GM12872 (cell line): ENCODE data around the gene ULK4.

Experiments
- TF ChIP-seq, protein P1 (sequence below): IDR thresholded peaks from 3 replicates; pipeline ENCODE4 v1.5.1; 2011; ENCODE audit warnings: low read depth, mild to moderate bottlenecking, low read length, moderate library complexity; ENCODE audit not compliant: insufficient read depth

Gene ULK4

DNA sequence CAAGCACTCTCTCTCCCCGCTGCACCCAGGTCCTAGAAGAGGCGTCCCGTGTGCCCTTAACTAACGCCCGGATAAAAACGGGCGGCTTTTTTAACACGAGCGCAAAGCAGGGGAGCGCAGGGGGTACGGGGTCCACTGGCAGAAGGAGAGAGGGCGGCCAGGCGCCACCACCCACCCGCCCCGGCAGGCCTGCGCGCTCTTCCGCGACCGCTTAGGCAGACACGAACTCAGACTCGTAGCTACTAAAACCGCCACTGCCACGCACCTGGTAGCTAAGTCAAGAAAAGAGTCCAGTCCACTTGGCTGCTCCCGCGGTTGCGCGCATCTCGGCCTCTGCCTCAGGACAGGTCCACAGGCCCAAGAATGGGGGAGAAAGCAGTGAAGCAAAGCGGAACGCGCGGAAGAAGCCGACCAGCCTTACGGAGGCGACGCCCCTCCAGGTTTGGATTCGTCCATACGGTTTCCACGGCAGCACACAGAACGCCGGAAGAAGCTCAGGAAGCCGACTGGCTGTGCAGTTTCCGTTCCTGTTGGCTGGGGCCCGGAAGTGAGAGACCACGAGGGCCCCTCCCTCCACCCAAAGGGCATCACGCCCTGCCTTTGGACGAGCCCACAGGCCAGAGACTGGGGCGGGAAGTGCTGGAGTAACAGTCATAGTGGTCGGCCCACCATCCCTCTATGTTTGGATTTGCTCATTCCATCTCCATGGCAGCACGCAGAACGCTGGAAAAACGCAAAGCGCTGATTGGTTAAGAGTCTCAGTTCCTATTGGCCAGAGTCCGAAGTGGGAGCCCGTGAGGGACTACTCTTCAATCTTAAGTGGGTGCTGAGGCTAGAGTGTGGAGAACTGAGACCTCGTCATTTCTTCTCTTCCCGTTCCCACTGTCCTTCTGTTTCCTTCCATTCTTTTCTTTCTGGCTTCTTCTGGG is at the start of gene ULK4:
Gene ULK4 (minus strand): TSS at position 353 of the 929 bp plus-strand sequence. CDS start 7,344 bp downstream, outside the sequence.
- TF ChIP-seq, protein P1, sequence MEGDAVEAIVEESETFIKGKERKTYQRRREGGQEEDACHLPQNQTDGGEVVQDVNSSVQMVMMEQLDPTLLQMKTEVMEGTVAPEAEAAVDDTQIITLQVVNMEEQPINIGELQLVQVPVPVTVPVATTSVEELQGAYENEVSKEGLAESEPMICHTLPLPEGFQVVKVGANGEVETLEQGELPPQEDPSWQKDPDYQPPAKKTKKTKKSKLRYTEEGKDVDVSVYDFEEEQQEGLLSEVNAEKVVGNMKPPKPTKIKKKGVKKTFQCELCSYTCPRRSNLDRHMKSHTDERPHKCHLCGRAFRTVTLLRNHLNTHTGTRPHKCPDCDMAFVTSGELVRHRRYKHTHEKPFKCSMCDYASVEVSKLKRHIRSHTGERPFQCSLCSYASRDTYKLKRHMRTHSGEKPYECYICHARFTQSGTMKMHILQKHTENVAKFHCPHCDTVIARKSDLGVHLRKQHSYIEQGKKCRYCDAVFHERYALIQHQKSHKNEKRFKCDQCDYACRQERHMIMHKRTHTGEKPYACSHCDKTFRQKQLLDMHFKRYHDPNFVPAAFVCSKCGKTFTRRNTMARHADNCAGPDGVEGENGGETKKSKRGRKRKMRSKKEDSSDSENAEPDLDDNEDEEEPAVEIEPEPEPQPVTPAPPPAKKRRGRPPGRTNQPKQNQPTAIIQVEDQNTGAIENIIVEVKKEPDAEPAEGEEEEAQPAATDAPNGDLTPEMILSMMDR, result no peak

DNA sequence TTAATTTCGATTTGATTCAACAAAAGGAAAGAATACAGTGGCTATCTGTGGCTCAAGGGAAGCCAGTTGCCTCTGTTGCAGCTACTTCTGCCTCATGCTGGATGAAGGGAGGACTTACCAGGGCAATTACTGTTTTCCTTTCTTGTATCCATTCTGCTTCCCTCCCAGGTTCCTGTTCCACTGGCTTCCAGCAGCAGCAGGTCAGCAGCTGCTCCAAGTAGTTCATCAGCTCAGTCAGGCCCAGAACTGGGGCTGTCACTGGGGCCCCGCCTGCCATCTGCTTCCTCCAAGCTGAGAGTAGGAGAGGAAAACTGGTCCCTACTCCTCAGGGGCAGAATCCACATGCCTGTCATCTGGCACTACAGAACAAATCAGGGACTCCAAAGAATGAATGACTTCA is 48.6 kb upstream of the ULK4 start:
- TF ChIP-seq, protein P1, result no peak

DNA sequence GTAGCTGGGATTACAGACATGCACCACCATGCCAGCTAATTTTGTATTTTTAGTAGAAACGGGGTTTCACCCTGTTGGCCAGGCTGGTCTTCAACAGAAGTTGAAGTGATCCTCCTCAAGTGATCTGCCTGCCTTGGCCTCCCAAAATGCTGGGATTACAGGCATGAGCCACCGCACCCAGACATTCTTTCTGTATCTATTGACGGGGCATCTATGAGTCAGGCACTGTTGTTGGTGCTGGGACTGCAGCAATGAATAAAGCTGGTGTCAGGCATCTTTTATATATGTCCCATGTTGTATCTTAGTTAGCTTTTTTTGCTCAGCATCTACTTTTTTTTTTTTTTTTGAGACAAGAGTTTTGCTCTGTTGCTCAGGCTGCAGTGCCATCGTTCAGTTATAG is 47.6 kb upstream of the ULK4 start:
- TF ChIP-seq, protein P1, result no peak

DNA sequence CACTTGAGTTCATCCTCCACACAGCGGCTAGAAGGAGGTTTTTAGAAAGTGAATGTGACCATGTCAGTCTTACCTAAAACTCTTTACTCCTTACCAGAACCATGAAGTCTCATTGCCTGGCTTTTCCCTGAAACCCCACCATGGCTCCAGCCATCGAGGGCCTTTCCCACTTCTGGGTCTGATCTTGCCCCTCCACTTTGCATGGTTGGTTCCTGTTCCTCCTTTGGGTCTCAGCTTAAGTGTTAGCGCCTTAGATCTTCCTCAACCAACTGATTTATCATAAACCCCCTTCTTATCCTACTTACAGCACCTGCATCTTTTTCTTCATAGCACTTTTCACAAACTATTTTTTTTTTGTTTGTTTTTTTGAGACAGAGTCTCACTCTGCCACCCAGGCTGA is 45.9 kb upstream of the ULK4 start:
- TF ChIP-seq, protein P1, result no peak

DNA sequence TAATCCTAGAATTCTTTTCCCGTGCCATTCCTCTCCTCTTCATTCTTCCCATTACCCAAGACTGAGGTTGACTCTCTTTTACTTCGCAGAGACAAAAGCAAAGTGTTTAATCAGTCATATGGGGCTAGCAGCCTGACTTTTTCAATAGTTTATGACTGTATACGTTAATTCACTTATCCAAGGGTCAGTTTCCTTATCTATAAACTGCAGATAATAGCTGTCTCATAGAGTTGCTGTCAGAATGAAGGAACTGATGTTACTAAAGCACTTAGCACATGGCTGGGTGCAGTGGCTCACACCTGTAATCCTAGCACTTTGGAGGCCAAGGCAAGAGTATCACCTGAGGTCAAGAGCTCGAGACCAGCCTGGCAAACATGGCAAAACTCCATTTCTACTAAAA is 43.5 kb upstream of the ULK4 start:
- TF ChIP-seq, protein P1, result no peak

DNA sequence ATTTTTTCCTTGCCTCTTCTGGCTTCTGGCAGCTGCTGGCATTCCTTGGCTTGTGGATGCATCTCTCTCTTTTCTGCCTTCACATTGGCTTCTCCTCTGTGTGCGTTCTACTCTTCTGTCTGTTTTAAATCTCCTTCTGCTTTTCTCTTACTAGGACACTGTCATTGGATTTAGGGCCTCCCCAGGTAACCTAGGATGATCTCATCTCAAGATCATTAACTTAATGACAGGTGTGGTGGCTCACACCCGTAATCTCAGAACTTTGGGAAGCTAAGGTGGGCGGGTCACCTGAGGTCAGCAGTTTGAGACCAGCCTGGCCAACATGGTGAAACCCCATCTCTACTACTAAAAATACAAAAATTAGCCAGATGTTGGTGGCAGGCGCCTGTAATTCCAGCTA is 40.9 kb upstream of the ULK4 start:
- TF ChIP-seq, protein P1, result no peak

DNA sequence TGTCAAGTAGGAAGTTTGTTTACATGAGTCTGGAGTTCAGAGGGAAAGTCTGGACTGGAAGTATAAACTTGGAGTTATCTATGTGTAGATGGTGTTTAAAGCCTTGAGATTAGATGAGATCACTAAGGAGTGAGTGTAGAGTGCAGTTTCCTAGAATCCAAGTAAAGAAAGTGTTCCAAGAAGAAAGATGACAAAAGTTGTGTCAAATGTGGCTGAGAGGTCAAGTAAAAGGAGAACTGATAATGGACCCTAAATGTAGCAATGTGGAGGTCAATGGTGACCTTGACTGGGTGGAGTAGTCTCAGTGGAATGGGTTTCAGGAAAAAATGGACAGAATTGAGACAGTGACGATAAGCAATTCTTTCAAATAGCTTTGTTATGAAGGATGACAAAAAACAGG is 39.9 kb upstream of the ULK4 start:
- TF ChIP-seq, protein P1, result no peak
